ENCODE results near the gene NOD1. TPM values are rescaled to one million over a fixed set of nuclear protein-coding genes. Genes with fewer than 3 reads are reported as not detected.
A peak's percentile ranks its signal among the peaks of the same experiment; 100 is the strongest.

Gene NOD1
- total RNA-seq, 1 experiment from 2014 or later = 8.1 TPM

GRCh38 chr7:30447466-30447865, 31.1 kb downstream of the NOD1 start:
- no peak for TF ChIP-seq POLR2AphosphoS5 (IDR thresholded peaks at IDR 0.05; ENCODE audit: low read depth, low read length)
- TF ChIP-seq CTCF (IDR thresholded peaks at IDR 0.05) = no peak
- TF ChIP-seq REST (IDR thresholded peaks at IDR 0.05; ENCODE audit: insufficient read depth in 1 of 2, low read depth in 2 of 2, low read length in 1 of 2) = no peak
- TF ChIP-seq TCF7L2 (IDR thresholded peaks at IDR 0.05; ENCODE audit: low read depth, low read length) = no peak
- no peak for TF ChIP-seq SIN3A (IDR thresholded peaks at IDR 0.05; ENCODE audit: borderline replicate concordance, insufficient read depth, low read depth, low read length)
- no peak for ATAC-seq
- no peaks in the 10 kb centered on the region for H3K36me3 ChIP-seq (ENCODE audit: control insufficient read depth, insufficient read depth, low read length)
- no peak overlapping the region for H3K27ac ChIP-seq (ENCODE audit: low read length)
- CTCF ChIA-PET = no interaction called here
- no TSS peak for BruUV-seq (replicated peaks)
- POLR2A ChIA-PET = no interaction called here
- DNase-seq (ENCODE audit: low read depth, low spot score) = no peak
- intact Hi-C loops (cut with micrococcal nuclease; ENCODE audit: unreplicated experiment) (no loop called here), in situ Hi-C loops (cut with HindIII; ENCODE audit: low pct_unique_long_range_greater_than_20kb, low sequenced_read_pairs) (no loop called here)
- no peaks in the 10 kb centered on the region for H3K27me3 ChIP-seq (ENCODE audit: control insufficient read depth, insufficient read depth, low read length)
- no peaks in the 10 kb centered on the region for H3K9me3 ChIP-seq (ENCODE audit: control insufficient read depth, insufficient read depth, low read depth, low read length)
- H3K4me3 ChIP-seq (ENCODE audit: low read depth in 2 of 2, low read length in 2 of 2) = no peak overlapping the region
- H3K4me1 ChIP-seq (ENCODE audit: control insufficient read depth, insufficient read depth, low read length) = no peaks in the 10 kb centered on the region

- H3K4me1 ChIP-seq (ENCODE audit: control insufficient read depth, insufficient read depth, low read length) = no peaks in the 10 kb centered on the region
- intact Hi-C loops (cut with micrococcal nuclease; ENCODE audit: unreplicated experiment) = no loop called here
- in situ Hi-C loops (cut with HindIII; ENCODE audit: low pct_unique_long_range_greater_than_20kb, low sequenced_read_pairs) = no loop called here
- no peaks in the 10 kb centered on the region for H3K36me3 ChIP-seq (ENCODE audit: control insufficient read depth, insufficient read depth, low read length)
- no peak overlapping the region for H3K27ac ChIP-seq (ENCODE audit: low read length)
- POLR2A ChIA-PET = interaction anchor here (0.6 kb wide), 1 partner anchor 83 kb away, joined by 3 read pairs; no protein-coding TSS in a partner anchor
- no peak overlapping the region for H3K4me3 ChIP-seq (ENCODE audit: low read depth in 2 of 2, low read length in 2 of 2)
- no peaks in the 10 kb centered on the region for H3K27me3 ChIP-seq (ENCODE audit: control insufficient read depth, insufficient read depth, low read length)
- ATAC-seq (peak; percentile 46; the same call in 1 of the 2 replicates), DNase-seq (ENCODE audit: low read depth, low spot score) (no peak)
- H3K9me3 ChIP-seq (ENCODE audit: control insufficient read depth, insufficient read depth, low read depth, low read length) = no peaks in the 10 kb centered on the region
- no TSS peak for BruUV-seq (replicated peaks)
- TF ChIP-seq POLR2AphosphoS5 (IDR thresholded peaks at IDR 0.05; ENCODE audit: low read depth, low read length) = no peak
- CTCF ChIA-PET = no interaction called here
Measured at GRCh38 chr7:30446266-30446665, 32.3 kb downstream of the NOD1 start.

GRCh38 chr7:30445770-30446169, 32.8 kb downstream of the NOD1 start:
- Histone ChIP-seq H3K36me3 (ENCODE audit: control insufficient read depth, insufficient read depth, low read length) (no peaks in the 10 kb centered on the region), H3K4me1 (ENCODE audit: control insufficient read depth, insufficient read depth, low read length) (no peaks in the 10 kb centered on the region), H3K27me3 (ENCODE audit: control insufficient read depth, insufficient read depth, low read length) (no peaks in the 10 kb centered on the region), H3K4me3 (ENCODE audit: low read depth in 2 of 2, low read length in 2 of 2) (no peak overlapping the region), H3K27ac (ENCODE audit: low read length) (no peak overlapping the region), H3K9me3 (ENCODE audit: control insufficient read depth, insufficient read depth, low read depth, low read length) (no peaks in the 10 kb centered on the region)
- intact Hi-C loops (cut with micrococcal nuclease; ENCODE audit: unreplicated experiment) (no loop called here), in situ Hi-C loops (cut with HindIII; ENCODE audit: low pct_unique_long_range_greater_than_20kb, low sequenced_read_pairs) (no loop called here)
- no peak for DNase-seq (ENCODE audit: low read depth, low spot score)
- ChIA-PET CTCF (interaction anchor here (0.5 kb wide), 1 partner anchor 89 kb away, joined by 4 read pairs; no protein-coding TSS in a partner anchor), POLR2A (interaction anchor here (0.6 kb wide), 1 partner anchor 82 kb away, joined by 3 read pairs; no protein-coding TSS in a partner anchor)
- ATAC-seq = peak; percentile 39; the same call in 1 of the 2 replicates
- TF ChIP-seq REST (IDR thresholded peaks at IDR 0.05; ENCODE audit: insufficient read depth in 1 of 2, low read depth in 2 of 2, low read length in 1 of 2) (no peak), CTCF (IDR thresholded peaks at IDR 0.05) (no peak), TCF7L2 (IDR thresholded peaks at IDR 0.05; ENCODE audit: low read depth, low read length) (no peak), POLR2AphosphoS5 (IDR thresholded peaks at IDR 0.05; ENCODE audit: low read depth, low read length) (no peak), SIN3A (IDR thresholded peaks at IDR 0.05; ENCODE audit: borderline replicate concordance, insufficient read depth, low read depth, low read length) (no peak)
- BruUV-seq (replicated peaks) = no TSS peak
